HEK293T (cell line): ENCODE measurements around the gene EPHB2.
"Not testable (repeated sequence)": the region's sequence is repeated elsewhere in the genome, so short reads cannot be mapped to it uniquely, and the experiment has no call there.

ENCODE experiments used
- CTCF ChIA-PET: fragments of 350-600 bp; formaldehyde crosslinking; extraction: SDS; loops from one replicate; lab custom pipeline; 2021; ENCODE audit warnings: antibody characterized with exemption, inconsistent platforms; lab: Yijun Ruan, JAX
- POLR2A ChIA-PET: fragments of 350-600 bp; formaldehyde crosslinking; extraction: SDS; loops from one replicate; lab custom pipeline; 2020; ENCODE audit warnings: antibody characterized with exemption, inconsistent platforms; lab: Yijun Ruan, JAX
- DNase-seq: peaks from one replicate; pipeline ENCODE4 v3.0.0; 2012; ENCODE audit warnings: mixed read lengths; ENCODE audit errors: extremely low spot score
- ARNT ChIP-seq: fragments of 450-650 bp; IDR thresholded peaks from 2 replicates; pipeline ENCODE4 v1.6.1; 2017; ENCODE audit warnings: mild to moderate bottlenecking
- BHLHE40 ChIP-seq: fragments of 450-650 bp; IDR thresholded peaks from 2 replicates; pipeline ENCODE4 v1.6.1; 2016; ENCODE audit warnings: mild to moderate bottlenecking, moderate library complexity, borderline replicate concordance
- CTBP1 ChIP-seq: fragments of 450-650 bp; IDR thresholded peaks from 2 replicates; pipeline ENCODE4 v1.6.1; 2016; ENCODE audit warnings: borderline replicate concordance
- ELF4 ChIP-seq: fragments of 450-650 bp; IDR thresholded peaks from 2 replicates; pipeline ENCODE4 v1.6.1; 2017; ENCODE audit warnings: antibody characterized with exemption
- FOXA1 ChIP-seq: fragments of 450-650 bp; IDR thresholded peaks from 2 replicates; pipeline ENCODE4 v1.6.1; 2016; ENCODE audit warnings: mild to moderate bottlenecking
- FOXK2 ChIP-seq: fragments of 450-650 bp; IDR thresholded peaks from 2 replicates; pipeline ENCODE4 v1.6.1; 2016; ENCODE audit warnings: mild to moderate bottlenecking
- FOXM1 ChIP-seq: fragments of 450-650 bp; IDR thresholded peaks from 2 replicates; pipeline ENCODE4 v1.6.1; 2017; ENCODE audit warnings: mild to moderate bottlenecking, borderline replicate concordance
- HDGF ChIP-seq: fragments of 450-650 bp; IDR thresholded peaks from 2 replicates; pipeline ENCODE4 v1.6.1; 2017; ENCODE audit warnings: antibody characterized with exemption, borderline replicate concordance
- L3MBTL2 ChIP-seq: fragments of 450-650 bp; conservative IDR thresholded peaks from 2 replicates; pipeline ENCODE4 v1.6.1; 2016; ENCODE audit warnings: mild to moderate bottlenecking
- LEF1 ChIP-seq: fragments of 450-650 bp; IDR thresholded peaks from 2 replicates; pipeline ENCODE4 v1.6.1; 2017; ENCODE audit warnings: mild to moderate bottlenecking, borderline replicate concordance
- NFRKB ChIP-seq: fragments of 450-650 bp; IDR thresholded peaks from 2 replicates; pipeline ENCODE4 v1.6.1; 2016; ENCODE audit warnings: mild to moderate bottlenecking, moderate library complexity
- PKNOX1 ChIP-seq: fragments of 450-650 bp; IDR thresholded peaks from 2 replicates; pipeline ENCODE4 v1.6.1; 2016
- SP1 ChIP-seq: fragments of 450-650 bp; IDR thresholded peaks from 2 replicates; pipeline ENCODE4 v1.6.1; 2017
- SUZ12 ChIP-seq: fragments of 450-650 bp; IDR thresholded peaks from 2 replicates; pipeline ENCODE4 v1.6.1; 2016; ENCODE audit warnings: mild to moderate bottlenecking
- TARDBP ChIP-seq: fragments of 450-650 bp; IDR thresholded peaks from 2 replicates; pipeline ENCODE4 v1.6.1; 2016
- ZNF384 ChIP-seq: fragments of 450-650 bp; IDR thresholded peaks from 2 replicates; pipeline ENCODE4 v1.6.1; 2016

Gene EPHB2

DNA sequence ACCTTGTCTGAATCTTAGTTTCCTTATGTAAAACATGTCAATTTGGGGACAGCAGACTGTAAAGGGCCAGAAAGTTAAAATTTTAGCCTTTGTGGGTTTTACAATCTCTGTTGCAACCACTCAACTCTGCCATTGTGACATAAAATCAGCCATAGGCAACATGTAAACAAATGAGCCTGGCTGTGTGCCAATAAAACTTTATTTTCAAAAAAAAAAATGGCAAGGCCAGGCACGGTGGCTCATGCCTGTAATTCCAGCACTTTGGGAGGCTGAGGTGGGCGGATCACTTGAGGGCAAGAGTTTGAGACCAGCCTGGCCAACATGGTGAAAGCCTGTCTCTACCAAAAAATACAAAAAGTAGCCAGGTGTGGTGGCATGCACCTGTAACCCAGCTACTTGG lies 123.8 kb downstream of the EPHB2 start:
- CTCF ChIA-PET, DNase-seq, POLR2A ChIA-PET: not testable (repeated sequence)
- TF ChIP-seq ZNF384, result peak; percentile 95

DNA sequence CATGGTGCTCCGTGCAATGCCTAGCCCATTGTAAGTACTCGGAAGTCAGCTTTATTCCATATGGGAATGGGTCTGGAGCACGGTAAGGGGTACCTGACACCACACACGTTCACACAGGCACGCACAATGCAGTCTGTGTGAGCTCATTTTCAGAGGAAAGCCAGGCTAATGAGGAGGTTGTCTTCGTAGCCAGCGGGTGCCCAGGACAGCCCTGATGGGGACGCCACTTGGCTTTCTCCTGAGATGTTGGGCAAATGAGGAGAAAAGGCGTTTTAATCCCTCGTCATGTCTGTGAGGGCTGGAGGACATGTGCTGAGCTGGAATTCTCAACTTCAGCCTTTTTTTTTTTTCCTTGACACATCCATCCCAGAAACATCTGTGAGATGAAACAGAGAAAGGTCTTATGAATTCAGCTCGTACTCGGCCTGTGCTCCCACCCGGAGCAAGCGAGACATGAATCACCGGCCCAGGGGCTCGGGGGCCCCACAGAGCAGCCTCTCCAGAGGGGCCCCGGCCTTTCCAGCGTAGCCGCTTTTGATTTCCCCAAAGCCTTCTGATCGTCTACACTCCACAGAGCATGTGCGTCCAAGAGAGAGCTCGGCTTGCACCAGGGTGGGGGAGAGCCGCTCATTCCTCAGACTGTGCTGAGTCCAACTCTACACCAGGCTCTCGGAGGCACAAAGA lies 125.1 kb downstream of the EPHB2 start:
- no peak for DNase-seq
- CTCF ChIA-PET, result interaction anchor here (0.6 kb wide), 1 partner anchor 29 kb away, joined by 3 read pairs; no protein-coding TSS in a partner anchor
- TF ChIP-seq FOXA1 (no peak), TARDBP (no peak), PKNOX1 (no peak), SUZ12 (no peak), FOXK2 (no peak), SP1 (no peak), L3MBTL2 (no peak), ZNF384 (no peak), LEF1 (no peak), FOXM1 (no peak), ARNT (no peak), BHLHE40 (no peak), CTBP1 (no peak), ELF4 (no peak), HDGF (no peak), NFRKB (no peak)
- POLR2A ChIA-PET, result no interaction called here

DNA sequence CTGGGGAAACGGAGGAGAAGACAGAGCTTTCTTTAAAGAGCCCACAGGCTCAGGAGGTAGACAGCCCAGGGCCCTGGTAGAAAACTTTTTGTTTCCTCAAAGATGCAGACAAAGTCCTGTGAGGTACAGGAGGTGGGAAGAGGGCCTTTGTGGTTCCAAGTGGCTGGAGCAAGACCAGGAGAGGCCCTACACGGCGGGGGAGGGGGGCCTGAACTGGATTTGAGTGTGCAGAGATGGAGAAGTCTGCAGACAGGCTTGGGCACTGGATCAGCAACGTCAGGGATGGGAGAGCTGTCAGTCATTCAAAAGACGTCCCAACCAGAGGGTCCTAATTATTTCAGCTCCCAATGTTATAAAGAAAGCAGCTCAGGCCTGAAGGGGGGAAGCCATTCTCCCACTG lies 126.2 kb downstream of the EPHB2 start:
- TF ChIP-seq FOXA1 (no peak), SP1 (no peak)
- POLR2A ChIA-PET, result no interaction called here
- CTCF ChIA-PET, result no interaction called here

GRCh38 chr1:22837332-22837731 lies 126.7 kb downstream of the EPHB2 start:
- no peak for TF ChIP-seq CTBP1
- TF ChIP-seq FOXA1, result no peak
- no peak for TF ChIP-seq HDGF
- TF ChIP-seq BHLHE40, result no peak
- no peak for TF ChIP-seq TARDBP
- no peak for TF ChIP-seq L3MBTL2
- no peak for TF ChIP-seq ELF4
- no peak for TF ChIP-seq FOXM1
- no peak for TF ChIP-seq ARNT
- no peak for TF ChIP-seq ZNF384
- no peak for TF ChIP-seq FOXK2
- no peak for TF ChIP-seq SP1
- TF ChIP-seq SUZ12, result no peak
- no peak for TF ChIP-seq PKNOX1
- TF ChIP-seq LEF1, result no peak
- ChIA-PET CTCF (no interaction called here), POLR2A (no interaction called here)
- no peak for DNase-seq

More for the DNA sequence above, 126.2 kb downstream of the EPHB2 start:
- no peak for DNase-seq

GRCh38 chr1:22838965-22839364 lies 128.3 kb downstream of the EPHB2 start:
- DNase-seq, result no peak
- TF ChIP-seq TARDBP, result no peak
- no peak for TF ChIP-seq ZNF384
- TF ChIP-seq NFRKB, result no peak
- no peak for TF ChIP-seq FOXA1
- no peak for TF ChIP-seq HDGF
- no peak for TF ChIP-seq BHLHE40
- no peak for TF ChIP-seq L3MBTL2
- TF ChIP-seq FOXK2, result no peak
- no peak for TF ChIP-seq PKNOX1
- no peak for TF ChIP-seq SUZ12
- TF ChIP-seq ELF4, result no peak
- CTCF ChIA-PET, result no interaction called here
- POLR2A ChIA-PET, result no interaction called here

DNA sequence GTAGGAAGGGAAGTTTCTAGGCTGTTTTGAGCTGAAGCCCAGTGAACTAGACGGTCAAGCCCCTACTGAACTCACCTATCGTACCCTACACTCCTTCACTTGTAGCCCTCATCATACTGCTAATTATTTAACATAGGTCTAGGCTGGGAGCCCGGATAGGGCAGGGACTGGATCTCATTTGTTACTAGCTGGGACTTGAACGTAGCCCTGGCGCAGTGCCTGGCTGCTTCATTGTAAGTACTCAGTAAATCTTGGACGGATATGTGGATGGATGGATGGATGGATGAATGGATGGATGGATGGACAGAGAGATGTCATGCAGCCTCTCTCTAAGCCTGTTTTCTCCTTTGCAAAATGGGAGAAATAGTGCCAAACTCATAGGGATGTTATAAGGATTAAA lies 129.2 kb downstream of the EPHB2 start:
- POLR2A ChIA-PET, result no interaction called here
- no peak for TF ChIP-seq ELF4
- TF ChIP-seq PKNOX1, result no peak
- TF ChIP-seq ARNT, result no peak
- TF ChIP-seq NFRKB, result no peak
- TF ChIP-seq SP1, result no peak
- DNase-seq, result no peak
- CTCF ChIA-PET, result no interaction called here
